MG63 (cell line): Measurements from ENCODE around the gene MRPL12. TPM values are rescaled to one million over a fixed set of nuclear protein-coding genes. Genes with fewer than 3 reads are reported as not detected.

ENCODE experiments used
- DNase-seq: peaks from one replicate; pipeline ENCODE4 v3.0.0-alpha.2; 2020
- H3K27me3 ChIP-seq: fragments of 250-450 bp; sonication (Bioruptor Pico); 2 replicates; pipeline ENCODE4 v1.5.1; 2020; ENCODE audit warnings: mild to moderate bottlenecking, moderate library complexity
- H3K36me3 ChIP-seq: fragments of 250-450 bp; sonication (Bioruptor Pico); 2 replicates; pipeline ENCODE4 v1.5.1; 2020; ENCODE audit warnings: mild to moderate bottlenecking, moderate library complexity
- H3K4me3 ChIP-seq: fragments of 250-450 bp; sonication (Bioruptor Pico); 2 replicates; pipeline ENCODE4 v1.5.1; 2020; ENCODE audit warnings: mild to moderate bottlenecking, moderate library complexity
- H3K9me3 ChIP-seq: fragments of 250-450 bp; sonication (Bioruptor Pico); 2 replicates; pipeline ENCODE4 v1.5.1; 2020; ENCODE audit warnings: mild to moderate bottlenecking, moderate library complexity
- total RNA-seq: library from RNA; depleted of rRNA; stranded (reverse); fragments of >200 nt; shearing (Covaris generic); gene quantifications from 2 replicates; pipeline ENCODE4 v1.2.3, GENCODE V29; 2014; ENCODE audit warnings: low replicate concordance; rRNA removed

MRPL12 gene
- total RNA-seq, 1 experiment from 2014 or later: 225 TPM

DNA sequence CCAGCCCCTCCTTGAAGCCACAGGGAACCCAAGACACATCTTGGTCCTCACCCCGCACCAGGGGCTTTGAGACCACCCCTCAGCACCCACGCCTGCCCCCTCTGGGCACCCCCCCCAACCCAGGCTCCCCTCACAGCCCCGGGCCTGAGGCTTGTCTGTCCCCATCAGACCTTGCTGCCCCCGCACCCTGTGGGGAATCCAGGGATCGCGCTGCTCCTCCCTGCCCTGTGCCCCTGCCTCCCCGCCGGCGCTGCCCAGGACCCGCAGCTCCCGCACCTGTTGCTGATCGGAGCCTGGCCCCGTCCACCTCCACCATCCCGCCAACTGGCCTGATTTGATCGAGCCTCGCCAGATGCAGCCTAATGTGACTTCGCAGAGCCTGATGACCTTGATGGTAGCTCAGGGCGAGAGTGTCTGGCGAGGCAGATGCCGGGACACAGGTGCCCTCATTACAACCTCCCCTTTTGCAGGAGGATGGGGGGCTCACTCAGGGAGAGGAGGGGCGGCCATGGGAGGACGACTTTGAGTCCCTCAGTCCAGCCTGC lies 38.0 kb downstream of the MRPL12 start:
- Histone ChIP-seq H3K4me3 (no peak overlapping the region), H3K27me3 (no peaks in the 10 kb centered on the region), H3K36me3 (no peaks in the 10 kb centered on the region), H3K9me3 (no peaks in the 10 kb centered on the region)
- no peak for DNase-seq

DNA sequence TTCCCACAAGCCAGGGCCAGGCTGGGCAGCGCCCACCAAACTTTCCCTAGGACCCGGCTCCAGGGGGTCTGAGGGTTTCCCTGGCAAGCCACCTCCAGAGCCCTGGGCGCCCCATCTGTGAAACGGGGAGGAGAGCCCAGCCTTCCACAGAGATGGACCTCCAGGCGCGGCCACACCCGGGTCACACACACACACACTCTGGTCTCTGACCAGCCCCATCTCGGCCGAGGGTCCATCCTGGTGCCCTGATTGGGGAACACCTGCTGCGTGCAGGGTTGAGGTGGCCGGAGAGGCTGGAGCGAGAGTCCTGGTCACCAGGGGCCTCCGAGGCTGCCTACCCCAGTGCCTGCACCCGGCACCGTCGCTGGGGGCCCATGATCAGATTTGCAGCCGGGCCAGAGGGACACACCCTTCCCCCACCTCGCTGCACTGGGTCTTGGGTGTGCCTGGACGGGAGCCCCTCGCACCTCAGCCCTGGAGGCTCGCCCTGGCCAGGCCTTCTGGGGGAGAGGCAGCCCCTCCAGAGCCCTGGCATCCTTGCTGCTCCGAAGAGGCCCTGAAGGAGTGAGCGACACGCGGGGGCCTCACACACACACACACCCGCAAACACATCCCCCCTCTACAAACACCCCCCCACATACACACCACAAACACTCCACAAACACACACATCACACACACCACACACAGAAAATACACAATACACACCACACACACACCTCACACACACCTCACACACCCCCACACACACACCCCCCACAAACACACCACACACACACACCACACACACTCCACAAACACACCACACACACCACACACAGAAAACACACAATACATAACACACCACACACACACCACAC lies 38.7 kb downstream of the MRPL12 start:
- peak; percentile 26 for DNase-seq
- no peaks in the 10 kb centered on the region for H3K9me3 ChIP-seq

More for the DNA sequence above, 38.7 kb downstream of the MRPL12 start:
- H3K36me3 ChIP-seq: no peaks in the 10 kb centered on the region
- no peak overlapping the region for H3K4me3 ChIP-seq
- no peaks in the 10 kb centered on the region for H3K27me3 ChIP-seq

Other genes with a start within 250 kb of the MRPL12 start
- gene ACTG1, start 190.6 kb upstream of the MRPL12 start, total RNA-seq: 5,061 and 6,321 TPM in 2 replicates
- 0.12 TPM in 1 of 2 replicates, not detected in the other for gene FSCN2, start 175.0 kb upstream of the MRPL12 start, total RNA-seq
- 25.6 and 41.7 TPM in 2 replicates for gene FAAP100, start 151.0 kb upstream of the MRPL12 start, total RNA-seq
- 109 and 157 TPM in 2 replicates for gene NPLOC4, start 66.3 kb upstream of the MRPL12 start, total RNA-seq
- 2.6 and 3.7 TPM in 2 replicates for gene TSPAN10, start 66.2 kb upstream of the MRPL12 start, total RNA-seq
- not detected in 2 replicates for gene PDE6G, start 46.8 kb upstream of the MRPL12 start, total RNA-seq
- gene OXLD1, start 36.8 kb upstream of the MRPL12 start, total RNA-seq: 61.1 and 64.7 TPM in 2 replicates
- gene CCDC137, start 36.6 kb upstream of the MRPL12 start, total RNA-seq: 55.2 and 133 TPM in 2 replicates
- gene ARL16, start 19.6 kb upstream of the MRPL12 start, total RNA-seq: 35.0 and 47.8 TPM in 2 replicates
- gene HGS, start 19.4 kb upstream of the MRPL12 start, total RNA-seq: 102 and 116 TPM in 2 replicates
- gene SLC25A10, start 8.9 kb downstream of the MRPL12 start, total RNA-seq: 51.4 and 77.6 TPM in 2 replicates
- gene GCGR, start 100.8 kb downstream of the MRPL12 start, total RNA-seq: not detected in 2 replicates
- gene MCRIP1, start 129.9 kb downstream of the MRPL12 start, total RNA-seq: 73.2 and 83.7 TPM in 2 replicates
- not detected in 2 replicates for gene PPP1R27, start 131.7 kb downstream of the MRPL12 start, total RNA-seq
- 531 and 798 TPM in 2 replicates for gene P4HB, start 157.2 kb downstream of the MRPL12 start, total RNA-seq
- gene ARHGDIA, start 168.0 kb downstream of the MRPL12 start, total RNA-seq: 114 and 185 TPM in 2 replicates
- 313 and 425 TPM in 2 replicates for gene ALYREF, start 188.2 kb downstream of the MRPL12 start, total RNA-seq
- 161 and 303 TPM in 2 replicates for gene ANAPC11, start 188.4 kb downstream of the MRPL12 start, total RNA-seq
- gene NPB, start 198.9 kb downstream of the MRPL12 start, total RNA-seq: 1.3 and 2.5 TPM in 2 replicates
- gene PCYT2, start 208.0 kb downstream of the MRPL12 start, total RNA-seq: 24.6 and 47.0 TPM in 2 replicates
- 22.1 and 25.9 TPM in 2 replicates for gene SIRT7, start 214.8 kb downstream of the MRPL12 start, total RNA-seq
- gene MAFG, start 224.4 kb downstream of the MRPL12 start, total RNA-seq: 11.8 and 14.9 TPM in 2 replicates
- gene PYCR1, start 233.9 kb downstream of the MRPL12 start, total RNA-seq: 253 and 283 TPM in 2 replicates
- not detected in 2 replicates for gene MYADML2, start 243.9 kb downstream of the MRPL12 start, total RNA-seq